H1 (cell line): Measurements from ENCODE around the gene ETNK1. TPM values are rescaled to one million over a fixed set of nuclear protein-coding genes. Genes with fewer than 3 reads are reported as not detected.
A peak's percentile ranks its signal among the peaks of the same experiment; 100 is the strongest.

ENCODE experiments used
- CTCF ChIA-PET: fragments of 300-600 bp; sonication (Branson Sonifier 250); formaldehyde crosslinking; loops from one replicate; lab custom pipeline; 2021; ENCODE audit not compliant: partially characterized antibody; lab: Charles Lee
- POLR2A ChIA-PET: fragments of 300-600 bp; sonication (Branson Sonifier 250); formaldehyde crosslinking; loops from one replicate; lab custom pipeline; 2021; ENCODE audit warnings: inconsistent platforms; ENCODE audit not compliant: partially characterized antibody; lab: Charles Lee
- DNase-seq, 2 experiments: peaks; one replicate each; pipeline versions ENCODE4 v3.0.0 to v3.0.0-alpha.2; 2010 to 2022; ENCODE audit warnings: low spot score in 2 of 2, low read depth in 1 of 2, mixed read lengths in 1 of 2
- FAIRE-seq: peaks from 2 replicates; lab custom pipeline; 2011; peaks lifted over from hg19 to GRCh38; lab: Jason Lieb, UNC
- H2AFZ ChIP-seq: 2 replicates; pipeline ENCODE4 v1.8.1; 2012; ENCODE audit warnings: low read length, inconsistent platforms
- H2AK5ac ChIP-seq: 2 replicates; pipeline ENCODE4 v1.6.1; 2013; ENCODE audit warnings: low read depth, low read length
- H2BK120ac ChIP-seq: replicated peaks from 2 replicates; pipeline ENCODE3; 2013; ENCODE audit warnings: low read depth, low read length, inconsistent platforms
- H2BK12ac ChIP-seq: 2 replicates; pipeline ENCODE4 v1.6.1; 2013; ENCODE audit warnings: low read depth, low read length
- H2BK15ac ChIP-seq: 2 replicates; pipeline ENCODE4 v1.6.1; 2013; ENCODE audit warnings: low read length
- H2BK20ac ChIP-seq: 2 replicates; pipeline ENCODE4 v1.6.1; 2013; ENCODE audit warnings: low read length
- H2BK5ac ChIP-seq: 2 replicates; pipeline ENCODE4 v1.6.1; 2013; ENCODE audit warnings: low read depth, low read length
- H3K14ac ChIP-seq: 2 replicates; pipeline ENCODE4 v1.6.1; 2013; ENCODE audit warnings: inconsistent platforms; ENCODE audit not compliant: insufficient read length
- H3K18ac ChIP-seq: 2 replicates; pipeline ENCODE4 v1.6.1; 2013; ENCODE audit warnings: low read length; ENCODE audit errors: extremely low read depth
- H3K23ac ChIP-seq: 2 replicates; pipeline ENCODE4 v1.6.1; 2013; ENCODE audit warnings: inconsistent platforms; ENCODE audit not compliant: insufficient read length
- H3K23me2 ChIP-seq: 2 replicates; pipeline ENCODE4 v1.6.1; 2013; ENCODE audit warnings: low read depth, low read length
- H3K27ac ChIP-seq: 2 replicates; pipeline ENCODE4 v1.6.1; 2011; ENCODE audit warnings: low read depth, low read length, inconsistent platforms
- H3K27me3 ChIP-seq, 4 experiments: replicated peaks in 1 of 4; 1 replicate in 1 of 4; 2 replicates in 3 of 4; pipeline versions ENCODE4 v1.6.1 to v1.8.1; 2011 to 2013; ENCODE audit warnings: low read length in 3 of 4, mild to moderate bottlenecking in 3 of 4, inconsistent platforms in 2 of 4, mixed read lengths in 2 of 4, moderate library complexity in 1 of 4; ENCODE audit not compliant: control insufficient read depth in 3 of 4, insufficient read depth in 3 of 4; ENCODE audit errors: extremely low read depth in 1 of 4
- H3K36me3 ChIP-seq, 4 experiments: 2 replicates each; pipeline versions ENCODE4 v1.6.1 to v1.8.1; 2011 to 2013; ENCODE audit warnings: mild to moderate bottlenecking in 4 of 4, low read length in 3 of 4, moderate library complexity in 2 of 4, control low read depth in 1 of 4, inconsistent platforms in 1 of 4; ENCODE audit not compliant: insufficient read depth in 4 of 4, control insufficient read depth in 2 of 4
- H3K4ac ChIP-seq: replicated peaks from 2 replicates; pipeline ENCODE3; 2013; ENCODE audit warnings: low read length, low read depth, mixed read lengths, inconsistent platforms; ENCODE audit not compliant: insufficient read length
- H3K4me1 ChIP-seq, 4 experiments: replicated peaks in 1 of 4; 1 replicate in 1 of 4; 2 replicates in 3 of 4; pipeline versions ENCODE4 v1.6.1 to v1.8.1; 2011 to 2013; ENCODE audit warnings: low read length in 3 of 4, inconsistent platforms in 2 of 4, mixed read lengths in 1 of 4; ENCODE audit not compliant: insufficient read depth in 4 of 4, control insufficient read depth in 3 of 4
- H3K4me2 ChIP-seq, 2 experiments: 2 replicates each; pipeline versions ENCODE4 v1.6.1 to v1.8.1; 2011 to 2013; ENCODE audit warnings: low read depth in 2 of 2, low read length in 2 of 2, control low read depth in 1 of 2, inconsistent platforms in 1 of 2, mild to moderate bottlenecking in 1 of 2; ENCODE audit not compliant: insufficient read depth in 1 of 2
- H3K4me3 ChIP-seq, 4 experiments: fragments of 200-600, 300-600 bp in 1 of 4; sonication (generic), shearing (Covaris generic), sonication (Bioruptor Twin) in 1 of 4; 2 replicates each; pipeline versions ENCODE4 v1.5.1 to v1.8.1; 2011 to 2016; ENCODE audit warnings: low read length in 4 of 4, low read depth in 3 of 4, control low read depth in 2 of 4, inconsistent platforms in 2 of 4, mild to moderate bottlenecking in 2 of 4, mixed read lengths in 1 of 4, moderate library complexity in 1 of 4; ENCODE audit not compliant: insufficient read depth in 2 of 4; ENCODE audit errors: extremely low read depth in 1 of 4
- H3K56ac ChIP-seq: replicated peaks from 2 replicates; pipeline ENCODE3; 2013; ENCODE audit warnings: low read depth, mild to moderate bottlenecking, mixed read lengths, low read length, inconsistent platforms; ENCODE audit not compliant: insufficient read length
- H3K79me1 ChIP-seq: 2 replicates; pipeline ENCODE4 v1.6.1; 2013; ENCODE audit warnings: low read depth, low read length, control low read depth
- H3K79me2 ChIP-seq, 2 experiments: 2 replicates each; pipeline versions ENCODE4 v1.6.1 to v1.8.1; 2012 to 2013; ENCODE audit warnings: low read length in 2 of 2, mild to moderate bottlenecking in 2 of 2, inconsistent platforms in 1 of 2; ENCODE audit not compliant: insufficient read depth in 2 of 2, control insufficient read depth in 1 of 2
- H3K9ac ChIP-seq, 4 experiments: replicated peaks in 1 of 4; 1 replicate in 1 of 4; 2 replicates in 3 of 4; pipeline versions ENCODE4 v1.6.1 to v1.8.1; 2011 to 2013; ENCODE audit warnings: low read depth in 3 of 4, low read length in 3 of 4, control low read depth in 2 of 4, mild to moderate bottlenecking in 2 of 4, moderate library complexity in 2 of 4, inconsistent platforms in 1 of 4; ENCODE audit errors: extremely low read depth in 1 of 4
- H3K9me3 ChIP-seq, 2 experiments: 2 replicates each; pipeline versions ENCODE4 v1.6.1 to v1.8.1; 2012 to 2013; ENCODE audit warnings: mild to moderate bottlenecking in 2 of 2, moderate library complexity in 2 of 2, control low read depth in 1 of 2, inconsistent platforms in 1 of 2, low read depth in 1 of 2, low read length in 1 of 2, mixed read lengths in 1 of 2; ENCODE audit not compliant: insufficient read depth in 2 of 2
- H4K20me1 ChIP-seq, 2 experiments: replicated peaks in 1 of 2; 2 replicates each; pipeline versions ENCODE3 to v1.8.1; 2011 to 2013; ENCODE audit warnings: inconsistent platforms in 2 of 2, low read length in 2 of 2, mild to moderate bottlenecking in 1 of 2; ENCODE audit not compliant: insufficient read depth in 2 of 2, control insufficient read depth in 1 of 2
- H4K5ac ChIP-seq: 2 replicates; pipeline ENCODE4 v1.6.1; 2013; ENCODE audit warnings: low read length, low read depth, mixed read lengths, inconsistent platforms; ENCODE audit not compliant: insufficient read length
- H4K8ac ChIP-seq: 2 replicates; pipeline ENCODE4 v1.8.0; 2013; ENCODE audit warnings: mild to moderate bottlenecking, moderate library complexity, low read length, inconsistent platforms; ENCODE audit not compliant: insufficient read depth; ENCODE audit errors: extremely low read depth
- H4K91ac ChIP-seq: replicated peaks from 2 replicates; pipeline ENCODE3; 2013; ENCODE audit warnings: low read length, mixed read lengths, inconsistent platforms; ENCODE audit not compliant: insufficient read length
- CTBP2 ChIP-seq: IDR thresholded peaks from 2 replicates; pipeline ENCODE4 v1.7.0; 2011; ENCODE audit warnings: borderline replicate concordance, mild to moderate bottlenecking, moderate library complexity, mixed read lengths, low read length; ENCODE audit not compliant: insufficient read depth, insufficient read length
- NANOG ChIP-seq: IDR thresholded peaks from 2 replicates; pipeline ENCODE4 v1.6.1; 2011; ENCODE audit warnings: low read length, low read depth, mild to moderate bottlenecking, inconsistent platforms; ENCODE audit not compliant: insufficient read depth, poor library complexity, severe bottlenecking
- WGBS, 2 experiments: shearing (Covaris generic) in 1 of 2; methylation state at CpG; one replicate each; pipeline versions ENCODE4 v1.1.6 to v1.1.7; 2013 to 2015; ENCODE audit warnings: low lambda C conversion rate in 2 of 2, mixed read lengths in 2 of 2, inconsistent platforms in 1 of 2, low coverage in 1 of 2, missing lambda C conversion rate in 1 of 2; ENCODE audit not compliant: insufficient replicate concordance in 2 of 2, insufficient coverage in 1 of 2, insufficient read length in 1 of 2; ENCODE audit errors: extremely low coverage in 1 of 2, missing lambda C conversion rate in 1 of 2; 5-methylcytosine and 5-hydroxymethylcytosine counted together
- polyA plus RNA-seq, 7 experiments: library from polyadenylated mRNA; depleted of rRNA in 3 of 7; stranded (reverse) in 5 of 7; unstranded in 2 of 7; fragments of >200 nt in 5 of 7; fragments of 200-250 nt in 2 of 7; gene quantifications; 1 replicate in 5 of 7; 2 replicates in 1 of 7; 4 replicates in 1 of 7; pipeline versions ENCODE4 v1.2.1 to v1.2.3, GENCODE V29; 2011 to 2013; ENCODE audit warnings: missing spikeins in 2 of 7, mixed read lengths in 2 of 7
- total RNA-seq: library from RNA; stranded (reverse); fragmentation: NEBNext Ultra II Directional; extraction: Animal tissue kit (Norgen Biotek cat#: 25700); gene quantifications from 2 replicates; pipeline ENCODE4 v1.2.1, GENCODE V29; 2021

The ETNK1 gene
- total and polyA plus RNA-seq, 2 of the 8 experiments (the other 6 are each of a cell fraction or from before 2014, with no cell fraction given): 11.6 to 82.7 TPM

DNA sequence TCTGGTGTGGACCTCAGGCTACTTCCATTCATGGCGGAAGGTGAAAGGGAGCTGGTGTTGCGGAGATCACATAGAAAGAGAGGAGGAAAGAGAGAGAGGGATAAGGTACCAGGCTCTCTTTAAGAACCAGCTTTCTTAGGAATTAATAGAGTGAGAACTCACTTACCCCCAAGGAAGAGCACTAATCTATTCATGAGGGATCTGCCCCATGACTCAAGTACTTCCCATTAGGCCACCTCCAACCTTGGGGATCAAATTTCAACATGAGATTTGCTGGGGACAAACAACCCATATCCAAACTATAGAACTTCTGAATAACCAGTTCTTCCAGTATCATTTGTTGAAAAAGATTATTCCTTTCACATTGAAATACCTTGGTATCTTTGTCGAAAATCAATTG is 46.6 kb upstream of the ETNK1 start:
- H3K36me3 ChIP-seq: no peaks in the 10 kb centered on the region
- H3K27me3 ChIP-seq: no peaks in the 10 kb centered on the region
- no peak overlapping the region for H4K91ac ChIP-seq
- no peaks in the 10 kb centered on the region for H3K9me3 ChIP-seq
- no peak overlapping the region for H3K18ac ChIP-seq
- no peak overlapping the region for H3K27ac ChIP-seq
- no peak overlapping the region for H3K56ac ChIP-seq
- no peak overlapping the region for H3K23ac ChIP-seq
- H3K9ac ChIP-seq: no peak overlapping the region
- H3K79me2 ChIP-seq: no peaks in the 10 kb centered on the region
- H3K4me3 ChIP-seq: no peak overlapping the region
- no peak overlapping the region for H4K5ac ChIP-seq
- no peak overlapping the region for H2AK5ac ChIP-seq
- CTCF ChIA-PET: interaction anchor here (1.5 kb wide), 1 partner anchor 93 kb away, joined by 4 read pairs; no protein-coding TSS in a partner anchor
- H3K79me1 ChIP-seq: no peaks in the 10 kb centered on the region
- POLR2A ChIA-PET: interaction anchor here (1.1 kb wide), 1 partner anchor 46 kb away, joined by 3 read pairs; the partner anchor contains the start of gene ETNK1
- no peaks in the 10 kb centered on the region for H3K4me1 ChIP-seq
- H3K14ac ChIP-seq: no peak overlapping the region
- 0 out of 2 replicates have a peak, but pooled peaks cover 2% of the 10 kb centered on the region for H3K23me2 ChIP-seq
- TF ChIP-seq NANOG (peak; percentile 31), CTBP2 (no peak)
- TF ChIP-seq, all 59 proteins: peak for 1
- no peak overlapping the region for H2AFZ ChIP-seq
- no peak overlapping the region for H2BK15ac ChIP-seq
- H4K20me1 ChIP-seq: no peaks in the 10 kb centered on the region
- no peak for FAIRE-seq
- no peak overlapping the region for H3K4me2 ChIP-seq
- WGBS, 2 experiments: 98% methylated on average over 3 of the region's 3 CpGs; no CpG with 5 or more reads in 1 of the 2 experiments
- H2BK120ac ChIP-seq: no peak overlapping the region
- H3K4ac ChIP-seq: no peak overlapping the region
- no peak overlapping the region for H2BK5ac ChIP-seq
- DNase-seq: no peak
- H4K8ac ChIP-seq: no peak overlapping the region
- H2BK20ac ChIP-seq: no peak overlapping the region
- no peak overlapping the region for H2BK12ac ChIP-seq
